ENCODE measurements around the gene GRK5.

GRCh38 chr10:119176166-119176565 lies 31.2 kb upstream of the GRK5 start:
- no peak for TF ChIP-seq CTCF (IDR thresholded peaks at IDR 0.05; ENCODE audit: low read depth, low read length)
- no peak for TF ChIP-seq EZH2phosphoT487 (IDR thresholded peaks at IDR 0.05; ENCODE audit: low read depth)

All from OCI-LY3 (cell line).